K562 (cell line): ENCODE results near the gene PRKAG2. TPM values are rescaled to one million over a fixed set of nuclear protein-coding genes. Genes with fewer than 3 reads are reported as not detected.

Experiments used
- ATAC-seq: fragments of 200-7000 bp; cut with Tn5 transposase; 3 replicates; pipeline ENCODE4 v1.9.1; 2020; ENCODE audit warnings: moderate library complexity
- BruUV-seq: library from RNA; stranded (reverse); fragments of 400-500 nt; replicated peaks from 2 replicates; lab custom pipeline; 2021; lab: Mats Ljungman, UMichigan
- CTCF ChIA-PET: fragments of 300-600 bp; formaldehyde crosslinking; extraction: SDS; loops from one replicate; lab custom pipeline; 2021; ENCODE audit warnings: low intra/inter-chr PET ratio; lab: Yijun Ruan, JAX
- POLR2A ChIA-PET: fragments of 300-600, 350-650 bp; sonication (Branson Sonifier 250); formaldehyde crosslinking; extraction: SDS; loops from one replicate; lab custom pipeline; 2021; ENCODE audit warnings: antibody characterized with exemption, inconsistent platforms; lab: Yijun Ruan, JAX
- DNase-seq, 4 experiments: peaks; one replicate each; pipeline versions ENCODE4 v3.0.0 to v3.0.0-alpha.2; 2011 to 2018; ENCODE audit warnings: low spot score in 3 of 4, mixed read lengths in 3 of 4; ENCODE audit errors: extremely low read depth in 1 of 4
- FAIRE-seq: peaks from 2 replicates; lab custom pipeline; 2011; peaks lifted over from hg19 to GRCh38; lab: Jason Lieb, UNC
- H2AFZ ChIP-seq: 2 replicates; pipeline ENCODE4 v1.6.0; 2011; ENCODE audit warnings: low read depth, low read length, control low read depth, inconsistent platforms
- H3K27ac ChIP-seq: fragments of 200-600 bp; 3 replicates; pipeline ENCODE4 v1.8.0; 2011; ENCODE audit warnings: low read depth, mild to moderate bottlenecking, control low read depth, inconsistent platforms, low read length, moderate library complexity, mixed read lengths; ENCODE audit errors: extremely low read depth
- H3K27me3 ChIP-seq, 2 experiments: fragments of 300-600 bp in 1 of 2; 2 replicates in 1 of 2; 3 replicates in 1 of 2; pipeline versions ENCODE4 v1.6.0 to v1.8.0; 2011; ENCODE audit warnings: inconsistent platforms in 2 of 2, low read length in 2 of 2, mild to moderate bottlenecking in 1 of 2, mixed read lengths in 1 of 2, moderate library complexity in 1 of 2; ENCODE audit not compliant: control insufficient read depth in 2 of 2, insufficient read depth in 2 of 2
- H3K36me3 ChIP-seq: fragments of 300-600 bp; 3 replicates; pipeline ENCODE4 v1.8.0; 2011; ENCODE audit warnings: mild to moderate bottlenecking, low read length, inconsistent platforms; ENCODE audit not compliant: control insufficient read depth, insufficient read depth
- H3K4me1 ChIP-seq, 2 experiments: fragments of 200-600 bp in 1 of 2; replicated peaks in 1 of 2; 2 replicates in 1 of 2; 3 replicates in 1 of 2; pipeline versions ENCODE4 v1.5.1 to v1.8.0; 2011; ENCODE audit warnings: inconsistent platforms in 2 of 2, low read length in 2 of 2, mild to moderate bottlenecking in 1 of 2, mixed read lengths in 1 of 2, moderate library complexity in 1 of 2; ENCODE audit not compliant: control insufficient read depth in 2 of 2, insufficient read depth in 2 of 2
- H3K4me2 ChIP-seq: 2 replicates; pipeline ENCODE4 v1.6.1; 2011; ENCODE audit warnings: low read length, control low read depth, inconsistent platforms, mixed read lengths; ENCODE audit not compliant: insufficient read depth
- H3K4me3 ChIP-seq: fragments of 200-600 bp; sonication (generic), shearing (Covaris generic); 2 replicates; pipeline ENCODE4 v1.5.1; 2016; ENCODE audit warnings: control low read depth, inconsistent platforms
- H3K79me2 ChIP-seq: fragments of 200-600 bp; 3 replicates; pipeline ENCODE4 v1.8.0; 2011; ENCODE audit warnings: low read length, inconsistent platforms; ENCODE audit not compliant: control insufficient read depth, insufficient read depth
- H3K9ac ChIP-seq, 2 experiments: 2 replicates each; pipeline versions ENCODE4 v1.6.0 to v1.6.1; 2011; ENCODE audit warnings: low read depth in 2 of 2, low read length in 2 of 2, control low read depth in 1 of 2, inconsistent platforms in 1 of 2, mild to moderate bottlenecking in 1 of 2, mixed read lengths in 1 of 2; ENCODE audit not compliant: insufficient read depth in 1 of 2
- H3K9me1 ChIP-seq: one replicate; pipeline ENCODE4 v1.6.0; 2011; ENCODE audit warnings: inconsistent platforms, mild to moderate bottlenecking, low read length, moderate library complexity; ENCODE audit not compliant: control insufficient read depth, insufficient read depth
- H3K9me3 ChIP-seq: replicated peaks from 2 replicates; pipeline ENCODE4 v1.5.1; 2011; ENCODE audit warnings: low read depth, low read length, inconsistent platforms; ENCODE audit not compliant: control insufficient read depth, insufficient read depth
- H4K20me1 ChIP-seq: replicated peaks from 2 replicates; pipeline ENCODE4 v1.6.1; 2011; ENCODE audit warnings: low read length, inconsistent platforms, mixed read lengths; ENCODE audit not compliant: control insufficient read depth, insufficient read depth
- ARHGAP35 ChIP-seq: fragments of 450-650 bp; IDR thresholded peaks from 2 replicates; pipeline ENCODE4 v1.6.1; 2018; ENCODE audit not compliant: partially characterized antibody
- CBX5 ChIP-seq: IDR thresholded peaks from 2 replicates; pipeline ENCODE4 v1.6.1; 2014; ENCODE audit warnings: low read depth, borderline replicate concordance
- E2F4 ChIP-seq: sonication (generic); formaldehyde crosslinking; IDR thresholded peaks from 2 replicates; pipeline ENCODE4 v1.8.0; 2022; ENCODE audit warnings: mild to moderate bottlenecking, low read depth, missing genetic modification reagents
- HNRNPK ChIP-seq: fragments of 200-400 bp; formaldehyde crosslinking; IDR thresholded peaks from one replicate; pipeline ENCODE4 v1.6.1; 2018; ENCODE audit warnings: mild to moderate bottlenecking, low read depth, low read length; ENCODE audit not compliant: poor library complexity, severe bottlenecking
- HOXB6 ChIP-seq: fragments of 250-450 bp; sonication (Bioruptor Pico); IDR thresholded peaks from 2 replicates; pipeline ENCODE4 v1.5.1; 2022; ENCODE audit warnings: mild to moderate bottlenecking, borderline replicate concordance
- KDM5B ChIP-seq: fragments of 200-600 bp; sonication (generic); IDR thresholded peaks from 2 replicates; pipeline ENCODE4 v1.6.1; 2012; ENCODE audit warnings: low read depth, mild to moderate bottlenecking, moderate library complexity, low read length, control low read depth, inconsistent platforms; ENCODE audit not compliant: insufficient replicate concordance
- LEF1 ChIP-seq: fragments of 450-650 bp; IDR thresholded peaks from 2 replicates; pipeline ENCODE4 v1.6.1; 2016; ENCODE audit warnings: mild to moderate bottlenecking
- NR2C2 ChIP-seq, 2 experiments: fragments of 200-800 bp in 1 of 2; sonication (Bioruptor generic) in 1 of 2; sonication (generic) in 1 of 2; formaldehyde crosslinking in 1 of 2; IDR thresholded peaks; 2 replicates each; pipeline versions ENCODE4 v1.6.1 to v1.8.0; 2016 to 2022; ENCODE audit warnings: mild to moderate bottlenecking in 1 of 2, missing compliant biosample characterization in 1 of 2, missing genetic modification characterization in 1 of 2, missing genetic modification reagents in 1 of 2
- NR2F6 ChIP-seq: fragments of 450-650 bp; formaldehyde crosslinking; IDR thresholded peaks from 2 replicates; pipeline ENCODE4 v1.4.0; 2020; ENCODE audit warnings: mild to moderate bottlenecking
- NRF1 ChIP-seq, 2 experiments: fragments of 450-650 bp; IDR thresholded peaks in 1 of 2; conservative IDR thresholded peaks in 1 of 2; 2 replicates each; pipeline ENCODE4 v1.6.1; 2014; ENCODE audit warnings: mild to moderate bottlenecking in 2 of 2
- PHF8 ChIP-seq: fragments of 200-600 bp; sonication (generic); IDR thresholded peaks from 2 replicates; pipeline ENCODE4 v1.6.1; 2012; ENCODE audit warnings: mixed run types, mild to moderate bottlenecking, inconsistent platforms, low read length, moderate library complexity, borderline replicate concordance
- RCOR1 ChIP-seq, 2 experiments: IDR thresholded peaks; 2 replicates each; pipeline ENCODE4 v1.6.1; 2012; ENCODE audit warnings: low read depth in 2 of 2, low read length in 2 of 2, borderline replicate concordance in 1 of 2, improper control_type of control experiment in 1 of 2
- SMARCA5 ChIP-seq: fragments of 450-650 bp; IDR thresholded peaks from 2 replicates; pipeline ENCODE4 v1.6.1; 2016
- SMARCE1 ChIP-seq: fragments of 450-650 bp; IDR thresholded peaks from 2 replicates; pipeline ENCODE4 v1.7.1; 2016; ENCODE audit warnings: mild to moderate bottlenecking
- SNRNP70 ChIP-seq: fragments of 200-400 bp; formaldehyde crosslinking; optimal IDR thresholded peaks from 2 replicates; pipeline ENCODE3; 2017; ENCODE audit warnings: low read depth, low read length
- SRSF9 ChIP-seq: fragments of 200-400 bp; formaldehyde crosslinking; IDR thresholded peaks from 2 replicates; pipeline ENCODE4 v1.6.1; 2017; ENCODE audit warnings: low read depth, low read length, borderline replicate concordance
- TRIM24 ChIP-seq, 2 experiments: fragments of 450-650 bp; IDR thresholded peaks; 2 replicates each; pipeline ENCODE4 v1.6.1; 2016
- TSC22D4 ChIP-seq: fragments of 450-650 bp; IDR thresholded peaks from 2 replicates; pipeline ENCODE4 v1.6.1; 2016; ENCODE audit warnings: missing genetic modification characterization, missing biosample characterization, control low read depth
- WGBS: fragments of 100-300 bp; shearing (Covaris generic); methylation state at CpG from one replicate; pipeline ENCODE4 v1.1.6; 2016; ENCODE audit warnings: low coverage, mixed read lengths; ENCODE audit not compliant: insufficient coverage; ENCODE audit errors: missing lambda C conversion rate; 5-methylcytosine and 5-hydroxymethylcytosine counted together
- in situ Hi-C: fragments of 300-500 bp; cut with MboI; formaldehyde crosslinking; loops from 4 replicates; pipeline ENCODE4 v1.15.0; 2018; ENCODE audit warnings: inconsistent platforms, mixed read lengths
- intact Hi-C: fragments of 100-400 bp; cut with micrococcal nuclease; formaldehyde crosslinking; loops from 2 replicates; pipeline ENCODE4 v1.14.2; 2022
- polyA plus RNA-seq, 8 experiments: library from polyadenylated mRNA; depleted of rRNA in 4 of 8; stranded (reverse) in 5 of 8; unstranded in 3 of 8; fragments of >200 nt; fragmentation: Nextera tagmentation in 2 of 8; fragmentation: Illumina TruSeq in 1 of 8; extraction: Ambion mirVana in 2 of 8; extraction: Trizol in 1 of 8; gene quantifications; 2 replicates each; pipeline versions ENCODE4 v1.2.1 to v1.2.3, GENCODE V29; 2011 to 2014; ENCODE audit warnings: inconsistent platforms in 1 of 8, missing spikeins in 1 of 8
- total RNA-seq, 7 experiments: library from RNA; depleted of rRNA in 6 of 7; stranded (reverse); fragments of >200 nt in 6 of 7; fragmentation: Illumina TruSeq in 2 of 7; extraction: Trizol in 2 of 7; gene quantifications; 2 replicates each; pipeline versions ENCODE4 v1.2.1 to v1.2.3, GENCODE V29; 2011 to 2021; ENCODE audit warnings: low replicate concordance in 1 of 7
- TF ChIP-seq, protein P1 (sequence below): IDR thresholded peaks from 2 replicates; pipeline ENCODE4 v1.6.1; 2011; ENCODE audit not compliant: insufficient read length; ENCODE audit errors: extremely low read depth

PRKAG2 gene
- total and polyA plus RNA-seq, 9 of the 15 experiments (the other 6 are each of a cell fraction or from before 2014, with no cell fraction given) = 0.99 to 5.6 (median 3.3) TPM

- ChIA-PET POLR2A (no interaction called here), CTCF (no interaction called here)
- no peaks in the 10 kb centered on the region for H4K20me1 ChIP-seq
- no peak overlapping the region for H3K9ac ChIP-seq
- DNase-seq (no peak), ATAC-seq (no peak), FAIRE-seq (peak; percentile 75)
- H3K4me1 ChIP-seq = peaks cover 0 to 4% of the 10 kb centered on the region in 2 experiments; a peak in 2 of 5 replicates
- H3K9me1 ChIP-seq = no peaks in the 10 kb centered on the region
- intact Hi-C loops (loop anchor here (5.0 kb wide), 1 partner anchor 137 kb away; no protein-coding TSS in a partner anchor), in situ Hi-C loops (no loop called here)
- no peak overlapping the region for H3K4me2 ChIP-seq
- H3K79me2 ChIP-seq = no peaks in the 10 kb centered on the region
- WGBS = 1% methylated on average over 14 of the region's 14 CpGs
- H3K27me3 ChIP-seq = peaks cover 50 to 91% of the 10 kb centered on the region in 2 experiments
- H2AFZ ChIP-seq = no peak overlapping the region
- H3K36me3 ChIP-seq = no peaks in the 10 kb centered on the region
- H3K4me3 ChIP-seq = no peak overlapping the region
- no peak overlapping the region for H3K27ac ChIP-seq
- BruUV-seq = no TSS peak
- H3K9me3 ChIP-seq = peaks cover 9% of the 10 kb centered on the region
- TF ChIP-seq KDM5B = no peak
- TF ChIP-seq SMARCE1 = no peak
- TF ChIP-seq HNRNPK = no peak
- peak in 1 of 2 experiments; percentile 83; a peak in 2 of 4 replicates for TF ChIP-seq TRIM24 (IDR thresholded peaks at IDR 0.05)
- TF ChIP-seq SMARCA5 = no peak
- TF ChIP-seq SNRNP70 = no peak
- 0 out of 2 replicates have a peak, but pooled peaks have one; percentile 57 for TF ChIP-seq CBX5
- TF ChIP-seq HOXB6 (CRISPR knock-in tag) = no peak
- TF ChIP-seq, protein P1, sequence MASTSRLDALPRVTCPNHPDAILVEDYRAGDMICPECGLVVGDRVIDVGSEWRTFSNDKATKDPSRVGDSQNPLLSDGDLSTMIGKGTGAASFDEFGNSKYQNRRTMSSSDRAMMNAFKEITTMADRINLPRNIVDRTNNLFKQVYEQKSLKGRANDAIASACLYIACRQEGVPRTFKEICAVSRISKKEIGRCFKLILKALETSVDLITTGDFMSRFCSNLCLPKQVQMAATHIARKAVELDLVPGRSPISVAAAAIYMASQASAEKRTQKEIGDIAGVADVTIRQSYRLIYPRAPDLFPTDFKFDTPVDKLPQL = no peak
- peak; percentile 91 for TF ChIP-seq LEF1
- TF ChIP-seq SRSF9 = no peak
- TF ChIP-seq E2F4 (CRISPR knock-in tag) = peak; percentile 64; the same call in 1 of the 2 replicates
- TF ChIP-seq PHF8 = no peak
- no peak for TF ChIP-seq TSC22D4
- no peak for TF ChIP-seq NRF1 (conservative IDR thresholded peaks at IDR 0.05 in 1 of 2, IDR thresholded peaks at IDR 0.05 in 1 of 2)
- peak; percentile 99 for TF ChIP-seq ARHGAP35
- 0 out of 2 replicates have a peak, but pooled peaks have one; percentile 61 for TF ChIP-seq NR2C2 (CRISPR knock-in tag; IDR thresholded peaks at IDR 0.05)
- no peak for TF ChIP-seq NR2C2 (tag; IDR thresholded peaks at IDR 0.05)
- TF ChIP-seq RCOR1 (IDR thresholded peaks at IDR 0.05; ENCODE audit: borderline replicate concordance in 1 of 2, low read depth in 2 of 2, low read length in 2 of 2) = no peak
- TF ChIP-seq NR2F6 = no peak
Observed at GRCh38 chr7:151709141-151710038, 167.5 kb downstream of the PRKAG2 start.
